SH-SY5Y (cell line): Measurements from ENCODE around the gene BARX1.

Source experiments
- GATA2 ChIP-seq: IDR thresholded peaks from 2 replicates; pipeline ENCODE4 v1.6.1; 2011; ENCODE audit warnings: mild to moderate bottlenecking, low read depth, low read length
- GATA3 ChIP-seq: IDR thresholded peaks from 2 replicates; pipeline ENCODE4 v1.6.1; 2011; ENCODE audit warnings: low read depth, mild to moderate bottlenecking, low read length, moderate library complexity

- TF ChIP-seq GATA2, result no peak
- no peak for TF ChIP-seq GATA3
Measured at GRCh38 chr9:93974151-93974550, 19.0 kb upstream of the BARX1 start.
